HG02588 (cell line): ENCODE measurements around the gene MPP3.

Experiments used
- ATAC-seq: cut with Tn5 transposase; IDR thresholded peaks from one replicate; pipeline ENCODE4 v1.9.1; 2021; ENCODE audit warnings: mild to moderate bottlenecking, moderate library complexity; ENCODE audit not compliant: unreplicated experiment

MPP3 gene

DNA sequence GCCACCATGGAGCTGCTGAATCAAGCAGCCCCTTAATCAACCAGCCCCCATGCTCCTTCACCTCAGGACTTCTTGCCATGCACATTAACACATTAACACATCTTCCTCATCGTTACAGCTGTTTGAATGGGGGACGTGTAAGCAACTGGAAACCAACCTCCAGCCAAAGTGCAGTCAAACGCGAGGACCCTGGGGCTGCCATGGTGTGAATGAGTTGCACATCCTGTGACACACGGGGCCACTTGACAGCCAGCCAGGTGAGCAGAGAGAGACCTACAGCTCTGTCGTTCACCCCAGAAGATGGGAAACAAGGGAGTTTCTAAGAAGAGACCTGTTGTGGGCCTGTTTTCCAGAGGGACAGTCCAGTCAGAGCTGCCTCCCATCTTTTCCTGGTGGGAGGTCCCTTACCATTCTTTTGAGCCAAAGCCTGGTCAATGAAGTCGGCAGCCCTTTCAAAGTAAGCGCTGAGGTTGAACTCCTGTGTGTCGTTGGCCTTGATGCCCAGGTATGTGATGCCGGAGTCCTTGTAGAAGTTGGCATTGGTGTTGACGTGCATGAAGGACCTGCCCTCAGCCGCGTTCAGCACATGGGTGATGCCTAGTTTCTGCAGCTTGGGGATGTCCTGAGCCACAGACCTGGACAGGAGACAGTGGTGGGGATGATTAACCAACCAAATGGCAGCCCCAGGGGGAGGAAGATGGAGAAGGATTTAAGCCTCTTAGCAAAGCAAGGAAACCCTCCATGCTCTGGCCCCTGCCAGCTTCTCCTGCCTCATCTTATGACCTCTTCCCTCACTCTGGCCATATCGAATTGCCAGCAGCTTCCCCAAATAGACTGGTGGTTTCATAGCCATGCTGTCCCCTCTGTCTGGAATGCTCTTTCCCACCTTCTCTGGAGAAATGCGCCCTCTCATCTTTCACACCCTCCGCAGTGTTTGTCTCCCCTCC lies 58.4 kb downstream of the MPP3 start:
- ATAC-seq, result no peak

DNA sequence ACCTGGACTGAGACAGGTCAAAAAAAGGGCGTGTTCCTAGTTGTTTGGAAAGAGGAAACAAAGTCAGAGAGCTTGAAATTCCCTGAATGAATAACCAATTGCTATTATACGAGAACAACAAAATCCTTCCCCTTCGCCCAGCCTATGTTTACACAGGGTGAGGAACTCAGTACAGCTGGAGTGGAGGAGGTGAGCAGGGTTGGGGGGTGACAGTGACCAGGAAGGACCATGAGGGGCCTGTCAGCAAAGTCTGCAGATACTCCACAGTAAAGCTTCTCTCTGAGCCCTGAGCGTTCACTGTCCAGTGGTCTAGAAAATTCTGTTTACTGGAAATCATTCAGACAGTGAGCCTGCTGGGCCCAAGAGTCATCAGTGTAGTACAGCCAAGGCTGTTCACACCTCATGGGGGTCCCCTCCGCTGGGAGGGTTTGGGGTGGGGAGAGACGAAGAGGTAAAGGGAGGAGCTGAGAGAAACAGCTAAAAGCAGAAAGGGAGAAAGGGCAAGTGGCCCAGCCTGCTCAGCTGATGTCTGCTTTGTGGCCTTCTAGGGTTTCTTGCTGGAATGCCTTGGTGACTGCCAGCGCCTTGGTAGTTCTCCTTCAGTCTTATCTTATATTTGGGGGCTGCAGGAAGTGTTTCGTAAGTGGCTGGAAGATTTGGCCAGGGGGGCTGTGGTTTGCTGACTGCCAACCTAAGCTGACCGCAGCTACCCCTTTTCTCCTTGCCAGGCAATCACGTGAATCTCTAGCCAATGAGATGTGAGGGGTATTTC lies 59.9 kb downstream of the MPP3 start:
- no peak for ATAC-seq

GRCh38 chr17:43771463-43771862 lies 61.5 kb downstream of the MPP3 start:
- no peak for ATAC-seq

DNA sequence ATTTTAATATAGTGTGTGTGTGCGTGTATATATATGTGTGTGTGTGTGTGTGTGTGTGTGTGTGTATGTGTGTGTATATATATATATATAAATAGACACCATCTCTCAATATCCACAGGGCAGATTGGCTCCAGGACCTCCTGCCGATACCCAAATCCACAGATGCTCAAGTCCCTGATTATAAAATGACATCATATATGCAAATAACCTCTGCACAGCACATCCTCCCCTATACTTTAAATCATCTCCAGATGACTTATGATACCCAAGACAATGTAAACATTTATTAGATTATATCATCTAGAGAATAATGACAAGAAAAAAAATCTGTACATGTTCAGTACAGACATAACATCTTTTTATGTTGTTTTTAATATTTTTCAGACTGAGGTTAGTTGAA lies 62.0 kb downstream of the MPP3 start:
- ATAC-seq, result no peak

DNA sequence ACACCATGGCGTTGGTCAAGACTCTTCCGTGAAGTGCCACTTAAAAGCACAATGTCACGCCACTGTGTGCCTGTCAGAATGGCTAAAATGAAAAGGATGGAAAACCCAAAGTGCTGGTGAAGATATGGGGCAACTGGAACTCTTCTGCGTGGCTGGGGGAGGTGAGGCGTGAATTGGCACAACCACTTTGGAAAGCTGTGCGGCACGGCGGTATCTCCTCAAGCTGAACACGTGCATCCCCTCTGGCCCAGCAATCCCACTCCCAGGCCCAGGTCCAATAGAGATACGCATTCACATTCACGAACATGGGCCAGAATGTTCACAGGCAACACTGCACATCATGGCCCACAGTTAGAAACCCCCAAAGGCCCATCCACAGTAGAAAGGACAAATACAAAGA lies 63.1 kb downstream of the MPP3 start:
- ATAC-seq, result no peak

DNA sequence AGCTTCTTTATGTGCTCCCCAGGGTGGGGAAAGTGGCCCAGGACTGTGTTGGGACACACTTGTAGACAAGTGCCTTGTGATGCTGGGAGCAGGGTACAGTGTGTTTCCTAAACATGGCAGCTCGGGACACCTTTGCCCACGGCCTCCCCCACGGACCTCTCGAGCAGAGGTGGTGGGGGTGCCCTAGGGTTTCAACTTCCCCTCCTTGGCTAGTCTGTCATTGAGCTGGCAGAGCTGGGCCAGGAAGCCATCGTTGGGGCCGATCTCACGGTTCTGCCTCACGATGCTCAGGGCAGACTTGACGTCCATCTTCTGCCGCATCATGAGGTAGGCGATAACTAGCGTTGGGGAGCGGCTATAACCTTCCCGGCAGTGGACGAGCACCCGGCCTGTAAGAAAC lies 63.5 kb downstream of the MPP3 start:
- no peak for ATAC-seq

GRCh38 chr17:43768943-43769342 lies 64.0 kb downstream of the MPP3 start:
- ATAC-seq, result no peak

DNA sequence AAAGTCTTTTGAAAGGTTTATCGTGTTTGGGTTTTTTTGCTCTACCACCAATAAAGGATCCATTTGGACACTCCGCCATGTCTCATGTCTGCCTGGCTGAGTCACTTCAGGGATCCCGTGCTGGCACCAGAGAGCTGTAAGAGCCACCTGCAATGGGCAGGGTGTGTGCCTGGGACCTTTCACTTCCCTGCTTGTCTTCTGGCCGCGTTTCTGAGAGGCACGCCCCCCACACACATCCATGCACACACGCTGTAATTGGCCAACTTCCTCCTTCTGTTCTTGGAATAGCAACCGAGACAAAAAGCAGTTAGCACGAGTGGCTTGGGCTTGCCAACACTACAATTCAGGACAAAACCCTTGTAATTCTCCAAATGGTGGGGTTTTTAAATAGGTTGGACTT lies 64.6 kb downstream of the MPP3 start:
- ATAC-seq, result no peak

DNA sequence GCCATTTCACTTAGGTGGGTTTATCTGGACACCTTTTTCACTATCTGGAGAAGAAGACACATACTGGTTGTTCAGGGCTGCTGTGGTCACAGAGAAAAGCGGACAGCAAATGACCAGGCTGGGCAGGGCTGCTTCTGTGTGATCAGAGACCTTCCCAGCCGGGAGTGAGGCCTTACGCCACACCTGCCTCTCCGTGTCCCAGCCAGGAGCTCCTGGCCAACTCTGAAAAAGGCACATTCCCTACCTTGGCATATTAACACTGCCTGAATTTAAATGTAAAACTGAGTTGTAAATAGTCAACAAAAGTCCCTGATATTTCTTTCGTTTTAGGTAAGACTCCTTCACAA lies 65.3 kb downstream of the MPP3 start:
- ATAC-seq, result no peak

GRCh38 chr17:43767053-43767712 lies 65.8 kb downstream of the MPP3 start:
- ATAC-seq, result no peak

GRCh38 chr17:43766413-43767052 lies 66.4 kb downstream of the MPP3 start:
- no peak for ATAC-seq

GRCh38 chr17:43760254-43760852 lies 72.6 kb downstream of the MPP3 start:
- ATAC-seq, result no peak

DNA sequence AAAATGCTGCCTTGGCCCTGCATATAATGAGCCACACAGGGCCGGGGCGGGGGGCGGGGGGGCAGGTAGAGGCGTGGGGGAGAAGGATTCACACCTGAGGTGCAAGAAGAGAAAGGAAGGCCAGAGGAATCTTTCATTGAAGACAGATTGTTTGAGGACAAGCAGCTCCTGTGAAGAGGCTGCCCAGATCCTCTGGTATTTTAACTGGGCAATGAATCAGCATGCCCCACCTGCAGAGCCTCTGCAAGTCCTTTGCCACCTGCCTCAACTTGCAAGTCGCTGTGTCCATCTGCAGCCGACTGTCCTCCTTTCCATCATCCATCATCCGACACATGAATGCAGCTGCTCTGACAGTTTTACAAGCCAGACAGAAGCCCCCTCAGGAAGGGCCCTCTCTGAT lies 73.1 kb downstream of the MPP3 start:
- no peak for ATAC-seq

DNA sequence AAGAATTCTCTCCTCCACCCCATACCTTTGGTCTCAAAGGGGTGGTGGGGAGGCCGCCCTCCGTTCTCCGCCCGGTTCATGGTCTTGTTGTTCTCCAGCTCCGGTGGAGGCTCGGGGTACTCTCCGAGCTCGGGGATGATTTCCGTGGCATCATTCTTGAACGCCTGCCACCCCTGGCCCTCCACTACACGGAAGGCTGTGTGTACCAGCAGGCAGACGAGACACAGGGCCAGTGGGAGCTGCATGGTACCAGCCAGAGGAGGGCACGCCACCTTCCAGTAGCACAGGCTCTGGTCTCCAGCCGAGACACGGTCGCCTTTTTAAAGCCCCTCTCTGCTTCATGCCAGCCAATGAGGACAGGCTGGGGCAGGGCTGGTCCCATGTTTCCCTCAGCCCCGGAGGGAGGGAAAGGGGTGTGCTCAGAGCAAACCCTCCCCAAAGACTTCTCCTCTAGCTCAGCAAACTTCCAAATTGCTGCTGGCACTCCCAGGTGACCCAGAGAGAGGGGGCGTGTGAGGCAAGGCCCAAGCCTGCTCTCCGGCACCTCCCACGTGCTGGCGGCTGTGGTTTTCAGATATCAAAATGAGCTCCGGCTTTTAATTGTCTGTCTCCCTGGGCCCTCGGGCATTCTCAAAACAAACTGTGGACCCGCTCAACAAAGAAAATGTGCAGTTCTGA lies 74.3 kb downstream of the MPP3 start, which contains the start of gene SOST:
Gene SOST (minus strand): TSS at position 295 of the 678 bp plus-strand sequence. CDS start 50 bp downstream, at position 245.
- no peak for ATAC-seq

GRCh38 chr17:43758086-43758485 lies 74.9 kb downstream of the MPP3 start:
- no peak for ATAC-seq

DNA sequence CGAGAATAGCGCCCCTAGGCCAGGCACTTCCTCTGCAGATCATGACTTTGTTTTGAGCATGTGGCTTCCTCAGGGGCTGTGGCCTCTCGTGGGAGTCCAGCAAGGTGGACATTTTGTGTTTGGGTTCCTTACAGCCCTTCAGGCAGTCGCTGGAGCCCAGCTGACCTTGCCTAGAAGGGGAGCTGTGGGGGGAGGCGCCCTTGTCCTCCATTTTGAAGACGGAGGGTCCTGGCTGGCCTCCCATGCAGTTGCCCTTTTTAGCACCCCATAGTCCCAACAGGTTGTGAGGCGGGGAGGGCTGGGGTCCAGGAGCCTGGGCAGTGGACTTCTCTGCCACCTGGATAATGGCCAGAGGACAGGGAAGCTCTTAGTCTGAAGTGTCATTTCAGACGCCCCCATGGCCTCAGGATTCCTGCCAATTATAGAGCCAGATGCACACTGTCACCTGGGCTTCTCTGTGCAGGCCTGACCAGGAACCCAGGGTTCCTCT lies 75.7 kb downstream of the MPP3 start:
- ATAC-seq, result no peak

DNA sequence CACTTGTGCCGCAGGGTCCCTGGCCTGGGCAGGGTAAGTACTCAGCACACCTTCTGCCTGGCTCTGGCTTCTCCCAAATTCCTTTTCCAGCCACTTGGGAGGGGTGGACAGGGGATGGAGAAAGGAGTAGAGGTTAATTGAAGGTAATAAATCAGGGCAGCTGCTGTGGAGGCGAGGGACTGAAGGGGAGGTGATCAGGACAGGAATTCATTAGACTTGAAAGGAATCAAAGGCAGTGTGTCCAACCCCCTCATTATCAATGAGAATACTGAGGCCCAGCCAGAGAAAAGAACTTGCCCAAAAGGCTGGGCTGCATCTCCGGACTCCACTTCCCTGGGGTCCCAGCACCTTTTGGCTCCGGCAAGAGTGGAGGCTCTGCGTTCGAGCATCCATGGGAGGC lies 76.7 kb downstream of the MPP3 start:
- no peak for ATAC-seq

DNA sequence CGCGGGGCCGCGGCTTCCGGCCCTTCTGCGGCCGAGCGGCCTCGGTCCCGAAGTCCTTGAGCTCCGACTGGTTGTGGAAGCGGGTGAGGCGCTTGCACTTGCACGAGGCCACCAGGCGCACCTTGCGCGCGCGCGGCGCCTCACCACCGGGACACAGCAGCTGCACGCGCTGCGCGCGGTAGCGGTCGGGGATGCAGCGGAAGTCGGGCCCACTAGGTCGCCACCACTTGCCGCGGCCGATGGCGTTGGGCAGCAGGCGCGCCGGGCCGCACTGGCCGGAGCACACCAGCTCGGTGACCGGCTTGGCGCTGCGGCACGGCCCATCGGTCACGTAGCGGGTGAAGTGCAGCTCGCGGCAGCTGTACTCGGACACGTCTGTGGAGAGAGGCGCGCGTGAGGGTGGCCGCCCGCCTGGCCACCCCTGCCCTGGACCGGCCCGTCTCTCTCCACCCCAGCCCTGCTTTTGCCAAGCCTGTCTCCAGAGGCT lies 77.5 kb downstream of the MPP3 start:
- ATAC-seq, result no peak

DNA sequence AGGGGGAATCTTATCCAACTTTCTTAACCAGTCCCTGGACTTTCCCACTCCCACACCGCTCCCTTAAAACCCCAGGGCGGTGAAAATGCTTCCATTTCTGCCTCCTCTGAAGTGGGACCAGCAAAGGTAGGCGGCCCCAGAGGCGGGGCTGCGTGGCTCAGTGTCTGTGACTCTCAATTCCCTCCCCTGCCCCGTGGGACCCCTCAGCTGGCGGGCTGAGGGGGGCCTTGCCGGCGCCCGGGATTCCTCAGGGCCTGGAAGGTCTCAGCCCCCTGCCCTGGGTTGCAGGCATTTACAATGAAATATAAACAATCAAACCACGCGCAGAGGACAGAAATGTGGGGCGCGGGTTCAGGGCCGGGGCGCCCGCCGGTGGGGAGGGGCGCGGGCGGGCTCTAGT lies 78.0 kb downstream of the MPP3 start:
- no peak for ATAC-seq
